Inflammatory macrophage treated with lipopolysaccharide for 4 hours (primary cell): Measurements from ENCODE around the gene SAMD11.
"Not testable (repeated sequence)": the region's sequence is repeated elsewhere in the genome, so short reads cannot be mapped to it uniquely, and the experiment has no call there.

Experiments
- DNase-seq: peaks from one replicate; pipeline ENCODE4 v3.0.0-alpha.2; 2020

The SAMD11 gene

GRCh38 chr1:934991-935750 lies 11.4 kb downstream of the SAMD11 start:
- DNase-seq, result no peak

- DNase-seq, result no peak
Observed at GRCh38 chr1:935751-936231, 12.1 kb downstream of the SAMD11 start.

DNA sequence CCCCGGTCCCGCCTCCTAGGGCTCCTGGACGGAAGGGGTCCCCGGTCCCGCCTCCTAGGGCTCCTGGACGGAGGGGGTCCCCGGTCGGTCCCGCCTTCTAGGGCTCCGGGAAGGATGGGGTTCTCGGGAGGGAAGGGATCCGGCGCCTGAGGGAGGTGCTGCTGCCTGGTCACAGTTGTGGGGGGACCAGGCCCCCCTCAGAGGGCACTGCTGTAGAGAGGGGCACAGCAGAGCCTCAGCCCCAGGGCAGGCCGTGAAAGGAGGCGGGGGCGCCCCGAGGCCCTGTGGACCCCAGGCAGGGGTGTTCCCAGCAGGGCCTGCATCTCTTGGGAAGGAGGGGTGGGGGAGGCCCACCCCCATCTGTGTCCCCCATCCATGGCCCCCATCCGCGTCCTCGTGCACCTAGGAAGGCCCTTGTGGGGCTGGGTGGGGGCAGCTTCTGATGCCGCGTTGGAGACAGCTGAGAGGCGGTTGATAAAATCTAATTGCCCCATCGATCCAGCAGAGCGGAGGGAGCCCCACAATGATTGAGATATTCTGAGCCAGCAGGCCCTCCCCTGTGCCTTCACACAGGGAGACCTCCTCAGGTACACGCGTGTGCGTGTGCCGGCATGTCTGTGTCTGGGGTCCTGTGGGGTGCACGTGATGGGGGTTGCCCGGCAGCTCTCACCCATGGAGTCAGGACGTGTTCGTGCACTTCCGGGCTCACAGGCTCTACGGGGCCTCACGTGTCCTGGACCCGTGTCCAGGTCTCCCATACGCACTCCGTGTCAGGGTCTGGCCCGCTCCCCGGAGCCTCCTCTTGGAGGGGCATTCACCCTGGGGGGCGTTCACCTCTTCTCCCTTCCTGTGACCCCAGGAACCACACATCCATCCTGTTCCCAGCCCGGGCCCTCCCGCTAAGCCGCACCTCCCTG lies 12.9 kb downstream of the SAMD11 start:
- no peak for DNase-seq

GRCh38 chr1:937521-937920 lies 13.8 kb downstream of the SAMD11 start:
- no peak for DNase-seq

- DNase-seq, result peak; percentile 24
Observed at GRCh38 chr1:938088-938683, 14.5 kb downstream of the SAMD11 start.

DNA sequence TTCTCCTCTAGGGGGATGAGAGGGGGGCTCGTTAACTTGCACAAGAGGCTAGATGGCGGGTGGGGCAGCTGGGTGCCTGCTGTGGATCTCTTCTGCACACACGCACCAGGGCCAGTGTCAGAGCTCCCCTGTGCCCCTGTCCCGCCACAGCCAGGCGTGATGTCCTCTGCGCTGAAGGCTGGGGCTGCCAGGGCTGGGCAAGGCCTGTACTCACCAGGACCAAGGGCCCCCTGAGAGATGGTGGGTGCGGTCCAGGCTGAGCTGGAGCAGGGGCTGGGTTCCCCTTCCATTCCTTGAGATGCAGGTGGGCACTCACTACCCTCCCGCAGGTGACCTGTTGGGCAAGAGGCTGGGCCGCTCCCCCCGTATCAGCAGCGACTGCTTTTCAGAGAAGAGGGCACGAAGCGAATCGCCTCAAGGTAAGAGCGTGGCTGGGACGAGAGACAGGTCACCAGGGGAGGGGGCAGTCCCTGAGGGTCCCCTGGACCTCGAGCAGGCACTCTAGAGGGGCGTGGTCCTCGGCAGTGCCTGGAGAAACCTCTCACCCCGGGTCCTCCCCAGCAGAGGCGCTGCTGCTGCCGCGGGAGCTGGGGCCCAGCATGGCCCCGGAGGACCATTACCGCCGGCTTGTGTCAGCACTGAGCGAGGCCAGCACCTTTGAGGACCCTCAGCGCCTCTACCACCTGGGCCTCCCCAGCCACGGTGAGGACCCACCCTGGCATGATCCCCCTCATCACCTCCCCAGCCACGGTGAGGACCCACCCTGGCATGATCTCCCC lies 15.2 kb downstream of the SAMD11 start:
- no peak for DNase-seq

DNA sequence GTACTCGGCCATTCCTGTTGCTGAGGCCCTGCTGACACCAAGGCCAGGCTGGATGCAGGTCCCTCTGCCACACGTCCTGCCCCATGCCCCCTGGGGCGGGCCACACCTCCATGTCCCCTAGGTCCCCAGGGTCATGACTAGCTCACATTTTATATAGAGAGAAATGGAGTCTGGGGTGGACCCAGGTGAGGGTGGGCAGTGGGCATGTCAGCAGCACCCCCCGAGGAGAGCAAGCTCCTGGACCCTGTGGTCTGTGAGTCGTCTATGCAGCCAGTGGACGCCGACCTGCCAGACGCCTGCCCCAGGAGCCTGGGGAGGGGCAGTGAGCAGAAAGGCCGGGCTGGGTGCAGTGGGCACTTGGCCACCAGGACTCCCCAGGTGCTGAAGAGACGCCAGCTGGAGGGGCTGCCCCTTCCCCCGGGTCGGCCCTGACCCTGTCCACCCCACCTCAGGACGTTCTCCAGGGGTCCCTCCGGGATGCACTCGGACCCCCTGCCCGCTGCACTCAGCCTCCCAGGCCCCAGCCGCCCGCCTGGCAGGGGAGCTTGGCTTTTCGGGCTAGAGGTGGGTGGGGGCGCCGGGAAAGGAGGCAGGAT lies 15.9 kb downstream of the SAMD11 start:
- no peak for DNase-seq

DNA sequence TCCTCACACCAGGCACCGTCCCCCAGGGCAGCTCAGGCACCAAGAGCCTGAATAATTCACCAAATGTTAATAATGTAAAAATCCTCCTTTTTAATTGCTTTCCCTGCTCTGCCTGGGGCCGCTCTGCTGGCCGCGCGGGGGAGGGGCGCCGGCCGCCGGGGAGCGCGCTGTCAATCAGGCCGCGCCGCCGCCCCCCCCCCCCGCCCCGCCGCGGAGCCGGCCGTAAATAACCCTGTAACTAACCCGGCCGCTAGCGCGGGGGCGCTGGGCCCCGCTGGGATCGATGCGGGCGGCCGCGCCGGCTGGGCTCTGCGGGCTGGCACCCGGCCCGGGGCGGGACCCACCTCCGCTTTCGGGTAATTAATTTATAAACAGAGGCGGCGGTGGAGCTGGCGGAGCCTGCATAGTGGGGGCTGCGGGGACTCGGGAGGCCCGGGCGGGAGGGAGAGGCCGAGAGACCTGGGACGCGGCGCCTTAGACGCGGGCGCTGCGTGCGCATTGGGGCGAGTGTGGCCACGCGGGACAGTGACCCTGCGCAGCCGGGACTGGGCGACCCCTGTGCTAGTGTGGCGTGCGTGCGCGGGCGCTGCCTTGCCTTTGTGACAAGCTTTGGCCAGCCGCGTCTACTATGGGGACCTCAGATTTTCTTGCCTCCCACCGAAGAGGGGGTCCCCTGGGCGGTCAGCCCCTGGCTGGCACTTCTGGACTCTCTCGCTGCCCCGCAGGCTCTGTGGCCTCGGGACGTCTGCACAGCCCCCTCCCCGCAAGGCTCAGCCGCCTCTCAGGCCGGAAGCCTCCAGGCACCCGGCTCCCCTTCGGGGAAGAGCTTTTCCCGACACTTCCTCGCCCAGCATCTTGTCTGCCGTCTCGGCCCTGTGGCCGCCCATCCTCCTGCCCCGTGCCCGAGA lies 16.6 kb downstream of the SAMD11 start:
- no peak for DNase-seq

DNA sequence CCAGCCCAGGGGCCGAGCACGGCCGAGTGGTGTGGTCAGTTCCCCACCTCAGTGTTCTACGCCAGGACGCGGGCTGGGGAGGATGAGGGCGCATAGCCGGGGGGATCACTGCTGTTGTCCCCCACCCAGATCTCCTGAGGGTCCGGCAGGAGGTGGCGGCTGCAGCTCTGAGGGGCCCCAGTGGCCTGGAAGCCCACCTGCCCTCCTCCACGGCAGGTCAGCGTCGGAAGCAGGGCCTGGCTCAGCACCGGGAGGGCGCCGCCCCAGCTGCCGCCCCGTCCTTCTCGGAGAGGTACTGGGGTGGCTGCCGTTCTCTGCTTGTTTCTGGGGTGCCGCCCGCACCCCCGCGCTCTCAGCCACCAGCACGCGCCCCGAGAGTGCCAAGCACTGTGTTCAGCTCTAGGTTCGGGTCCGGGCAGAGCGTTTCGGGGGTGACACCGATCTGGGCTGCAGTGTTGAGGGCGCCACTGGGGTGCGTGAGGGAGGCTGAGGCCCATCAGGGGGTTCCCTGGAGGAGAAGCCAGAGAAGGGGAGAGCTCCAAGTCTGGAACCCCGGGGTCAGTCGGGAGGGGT lies 17.4 kb downstream of the SAMD11 start:
- DNase-seq, result no peak

DNA sequence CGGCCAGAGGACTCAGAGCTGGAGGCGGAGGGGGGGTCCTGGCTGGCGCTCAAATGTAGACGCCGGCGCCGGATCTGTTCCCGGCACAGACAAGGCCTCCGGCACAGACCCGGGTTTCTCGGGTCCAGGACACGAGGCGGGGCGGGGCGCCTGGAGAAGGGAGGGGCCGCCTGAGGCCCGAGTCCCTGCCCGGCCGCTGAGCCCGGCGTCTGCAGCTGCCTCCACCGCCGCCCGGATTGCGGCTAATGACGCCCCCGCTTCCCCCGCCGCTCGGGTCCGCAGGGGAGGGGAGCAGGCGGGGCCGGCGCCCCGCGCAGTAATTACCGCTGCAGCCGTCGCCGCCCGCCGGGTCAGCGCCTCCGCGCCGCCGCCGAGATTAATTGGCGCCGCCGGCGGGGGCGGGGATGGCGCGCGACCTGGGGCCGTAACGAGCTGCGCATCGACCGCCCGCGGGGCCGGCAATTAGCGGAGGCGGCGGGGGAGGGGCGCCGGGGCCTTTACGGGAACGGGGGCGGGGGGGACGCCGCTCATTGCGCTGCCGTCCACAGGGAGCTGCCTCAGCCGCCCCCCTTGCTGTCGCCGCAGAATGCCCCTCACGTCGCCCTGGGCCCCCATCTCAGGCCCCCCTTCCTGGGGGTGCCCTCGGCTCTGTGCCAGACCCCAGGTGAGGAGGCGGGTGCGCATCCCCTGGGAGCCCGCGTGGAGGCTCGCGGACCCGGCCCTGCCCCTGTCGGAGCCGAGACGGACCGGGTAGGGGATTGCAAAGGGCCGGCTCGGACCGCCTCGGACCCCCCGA lies 18.1 kb downstream of the SAMD11 start:
- DNase-seq, result peak; percentile 25

DNA sequence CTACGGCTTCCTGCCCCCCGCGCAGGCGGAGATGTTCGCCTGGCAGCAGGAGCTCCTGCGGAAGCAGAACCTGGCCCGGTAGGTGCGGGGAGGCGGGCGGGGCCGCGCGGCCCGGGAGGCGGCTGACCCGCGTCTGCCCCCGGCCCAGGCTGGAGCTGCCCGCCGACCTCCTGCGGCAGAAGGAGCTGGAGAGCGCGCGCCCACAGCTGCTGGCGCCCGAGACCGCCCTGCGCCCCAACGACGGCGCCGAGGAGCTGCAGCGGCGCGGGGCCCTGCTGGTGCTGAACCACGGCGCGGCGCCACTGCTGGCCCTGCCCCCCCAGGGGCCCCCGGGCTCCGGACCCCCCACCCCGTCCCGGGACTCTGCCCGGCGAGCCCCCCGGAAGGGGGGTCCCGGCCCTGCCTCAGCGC lies 18.7 kb downstream of the SAMD11 start:
- DNase-seq, result no peak

- no peak for DNase-seq
Observed at GRCh38 chr1:942864-943533, 19.3 kb downstream of the SAMD11 start.

DNA sequence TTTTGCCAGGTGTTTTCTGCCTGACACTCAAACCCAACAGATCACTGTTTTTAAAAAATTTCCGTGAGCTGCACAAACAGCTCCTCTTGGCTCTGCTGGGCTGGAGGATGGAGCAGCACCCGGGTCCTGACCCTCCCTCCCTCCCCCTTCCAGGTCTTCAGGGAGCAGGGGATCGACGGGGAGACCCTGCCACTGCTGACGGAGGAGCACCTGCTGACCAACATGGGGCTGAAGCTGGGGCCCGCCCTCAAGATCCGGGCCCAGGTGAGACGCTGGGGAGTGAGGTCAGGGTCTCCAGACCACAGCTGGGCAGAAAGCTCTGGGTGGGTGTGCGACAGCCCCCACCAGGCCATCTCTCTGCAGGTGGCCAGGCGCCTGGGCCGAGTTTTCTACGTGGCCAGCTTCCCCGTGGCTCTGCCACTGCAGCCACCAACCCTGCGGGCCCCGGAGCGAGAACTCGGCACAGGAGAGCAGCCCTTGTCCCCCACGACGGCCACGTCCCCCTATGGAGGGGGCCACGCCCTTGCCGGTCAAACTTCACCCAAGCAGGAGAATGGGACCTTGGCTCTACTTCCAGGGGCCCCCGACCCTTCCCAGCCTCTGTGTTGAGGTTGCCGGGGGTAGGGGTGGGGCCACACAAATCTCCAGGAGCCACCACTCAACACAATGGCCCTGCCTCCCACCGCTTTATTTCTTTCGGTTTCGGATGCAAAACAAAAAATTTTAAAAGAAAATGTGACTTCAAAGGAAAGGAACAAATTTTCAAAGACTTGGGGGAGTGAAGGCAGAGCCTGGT lies 20.0 kb downstream of the SAMD11 start:
- no peak for DNase-seq

- DNase-seq, result no peak
Observed at GRCh38 chr1:944341-945325, 20.9 kb downstream of the SAMD11 start.

GRCh38 chr1:945688-946556 lies 22.2 kb downstream of the SAMD11 start:
- DNase-seq, result no peak

DNA sequence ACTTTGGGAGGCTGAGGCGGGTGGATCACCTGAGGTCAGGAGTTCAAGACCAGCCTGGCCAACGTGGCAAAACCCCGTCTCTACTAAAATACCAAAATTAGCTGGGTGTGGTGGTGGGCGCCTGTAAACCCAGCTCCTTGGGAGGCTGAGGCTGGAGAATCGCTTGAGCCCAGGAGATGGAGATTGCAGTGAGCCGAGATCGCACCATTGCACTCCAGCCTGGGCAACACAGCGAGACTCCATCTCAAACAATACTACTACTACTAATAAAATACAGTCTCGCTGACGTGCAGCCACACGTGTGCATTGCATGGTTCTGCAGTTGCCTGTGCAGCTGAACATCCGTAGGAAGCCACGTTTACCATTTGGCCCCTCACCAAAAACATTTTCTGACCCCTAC lies 23.1 kb downstream of the SAMD11 start:
- DNase-seq, result not testable (repeated sequence)
